SKM-1 treated with dmso at 0.1 percent for 144 hours (cell line): ENCODE data around the gene LRRFIP1.

ENCODE experiments used
- DNase-seq: peaks from one replicate; lab custom pipeline; 2025; ENCODE audit not compliant: unreplicated experiment; lab: John Stamatoyannopoulos, UW

Gene LRRFIP1

DNA sequence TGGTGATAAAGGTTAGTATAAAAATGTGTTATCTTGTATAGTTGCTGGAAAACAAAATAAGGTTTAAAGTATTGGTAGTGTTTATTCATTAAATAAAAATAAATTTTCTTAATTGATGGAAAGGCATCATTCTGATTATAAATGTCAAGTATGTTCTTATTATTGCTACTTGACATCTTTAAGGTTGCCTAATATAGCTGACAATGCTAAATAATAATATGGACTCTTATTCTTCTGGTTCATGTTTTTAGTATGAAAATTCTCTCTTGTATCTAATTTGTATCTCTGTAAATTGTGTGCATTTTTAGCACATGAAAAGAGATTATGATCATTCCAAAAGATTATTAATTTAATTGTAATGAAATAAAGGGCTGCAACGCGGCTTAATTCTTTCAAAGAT is 196.2 kb downstream of the LRRFIP1 start:
- DNase-seq = no peak

- DNase-seq = no peak
Measured at GRCh38 chr2:237824085-237824484, 196.7 kb downstream of the LRRFIP1 start.

DNA sequence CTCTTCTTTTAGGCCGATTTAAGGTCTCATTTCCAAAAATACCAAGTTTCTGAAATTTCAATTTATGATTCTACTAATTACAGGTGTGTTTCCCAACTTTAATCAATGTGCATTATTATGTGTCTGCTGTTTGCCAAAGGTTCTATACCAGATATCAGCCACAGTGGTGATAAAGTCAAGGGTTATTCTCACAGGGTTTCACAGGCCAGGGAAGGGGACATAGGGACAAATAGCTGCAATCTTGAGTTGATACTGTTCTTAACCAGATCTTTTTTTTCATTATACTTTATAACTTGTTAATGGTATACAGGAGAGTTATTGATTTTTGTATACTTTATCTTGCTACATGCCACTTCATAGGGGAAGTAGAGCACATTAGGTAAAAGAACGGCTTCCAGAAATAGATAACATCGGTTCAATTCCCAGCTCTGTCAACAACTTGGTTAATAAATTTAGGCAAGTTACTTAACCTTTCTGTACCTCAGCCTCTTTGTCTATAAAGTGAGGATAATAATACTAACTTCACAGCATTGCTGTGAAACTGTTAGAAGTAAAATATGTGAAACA is 200.1 kb downstream of the LRRFIP1 start:
- no peak for DNase-seq
